ENCODE results near the gene C1orf21. TPM values are rescaled to one million over a fixed set of nuclear protein-coding genes. Genes with fewer than 3 reads are reported as not detected.
A peak's percentile ranks its signal among the peaks of the same experiment; 100 is the strongest.

The C1orf21 gene
- total RNA-seq, 1 donor from 2014 or later: 43.3 TPM

GRCh38 chr1:184416481-184416880 lies 29.7 kb downstream of the C1orf21 start:
- Mint-ChIP-seq H3K27ac (ENCODE audit: unreplicated experiment) (no peak overlapping the region), H3K9me3 (ENCODE audit: unreplicated experiment) (no peaks in the 10 kb centered on the region), H3K4me1 (ENCODE audit: low read depth, unreplicated experiment) (peaks cover 13% of the 10 kb centered on the region), H3K36me3 (ENCODE audit: unreplicated experiment) (no peaks in the 10 kb centered on the region), H3K27me3 (ENCODE audit: unreplicated experiment) (no peaks in the 10 kb centered on the region), H3K4me3 (ENCODE audit: unreplicated experiment) (no peak overlapping the region)
- TF ChIP-seq CTCF (IDR thresholded peaks at IDR 0.05; ENCODE audit: partially characterized antibody, unreplicated experiment): no peak
- no peak for DNase-seq

GRCh38 chr1:184416946-184417345 lies 30.1 kb downstream of the C1orf21 start:
- Mint-ChIP-seq H3K36me3 (ENCODE audit: unreplicated experiment) (no peaks in the 10 kb centered on the region), H3K27me3 (ENCODE audit: unreplicated experiment) (no peaks in the 10 kb centered on the region), H3K9me3 (ENCODE audit: unreplicated experiment) (no peaks in the 10 kb centered on the region), H3K27ac (ENCODE audit: unreplicated experiment) (no peak overlapping the region), H3K4me1 (ENCODE audit: low read depth, unreplicated experiment) (peaks cover 13% of the 10 kb centered on the region), H3K4me3 (ENCODE audit: unreplicated experiment) (no peak overlapping the region)
- no peak for DNase-seq
- TF ChIP-seq CTCF (IDR thresholded peaks at IDR 0.05; ENCODE audit: partially characterized antibody, unreplicated experiment): no peak

GRCh38 chr1:184417916-184418315 lies 31.1 kb downstream of the C1orf21 start:
- Mint-ChIP-seq H3K4me1 (ENCODE audit: low read depth, unreplicated experiment) (peaks cover 13% of the 10 kb centered on the region), H3K9me3 (ENCODE audit: unreplicated experiment) (no peaks in the 10 kb centered on the region), H3K27me3 (ENCODE audit: unreplicated experiment) (no peaks in the 10 kb centered on the region), H3K27ac (ENCODE audit: unreplicated experiment) (no peak overlapping the region), H3K4me3 (ENCODE audit: unreplicated experiment) (no peak overlapping the region), H3K36me3 (ENCODE audit: unreplicated experiment) (no peaks in the 10 kb centered on the region)
- no peak for DNase-seq
- TF ChIP-seq CTCF (IDR thresholded peaks at IDR 0.05; ENCODE audit: partially characterized antibody, unreplicated experiment): no peak

GRCh38 chr1:184418652-184419349 lies 32.0 kb downstream of the C1orf21 start:
- H3K27me3 Mint-ChIP-seq (ENCODE audit: unreplicated experiment): no peaks in the 10 kb centered on the region
- no peak overlapping the region for H3K27ac Mint-ChIP-seq (ENCODE audit: unreplicated experiment)
- H3K4me1 Mint-ChIP-seq (ENCODE audit: low read depth, unreplicated experiment): peaks cover 13% of the 10 kb centered on the region
- H3K9me3 Mint-ChIP-seq (ENCODE audit: unreplicated experiment): no peaks in the 10 kb centered on the region
- no peak overlapping the region for H3K4me3 Mint-ChIP-seq (ENCODE audit: unreplicated experiment)
- TF ChIP-seq CTCF (IDR thresholded peaks at IDR 0.05; ENCODE audit: partially characterized antibody, unreplicated experiment): no peak
- H3K36me3 Mint-ChIP-seq (ENCODE audit: unreplicated experiment): no peaks in the 10 kb centered on the region
- DNase-seq: no peak

GRCh38 chr1:184419350-184420161 lies 32.7 kb downstream of the C1orf21 start:
- peak overlapping the region; percentile 41 for H3K27ac Mint-ChIP-seq (ENCODE audit: unreplicated experiment)
- peaks cover 13% of the 10 kb centered on the region for H3K4me1 Mint-ChIP-seq (ENCODE audit: low read depth, unreplicated experiment)
- H3K9me3 Mint-ChIP-seq (ENCODE audit: unreplicated experiment): no peaks in the 10 kb centered on the region
- no peaks in the 10 kb centered on the region for H3K36me3 Mint-ChIP-seq (ENCODE audit: unreplicated experiment)
- no peaks in the 10 kb centered on the region for H3K27me3 Mint-ChIP-seq (ENCODE audit: unreplicated experiment)
- H3K4me3 Mint-ChIP-seq (ENCODE audit: unreplicated experiment): no peak overlapping the region
- DNase-seq: peak; percentile 19
- no peak for TF ChIP-seq CTCF (IDR thresholded peaks at IDR 0.05; ENCODE audit: partially characterized antibody, unreplicated experiment)

All from glutamatergic neuron (in vitro differentiated cells).